B cell (primary cell): ENCODE data around the gene CEACAM16.

Experiments
- EZH2 ChIP-seq: IDR thresholded peaks from 2 replicates; pipeline ENCODE4 v1.6.1; 2012; ENCODE audit warnings: borderline replicate concordance, low read depth, mild to moderate bottlenecking, moderate library complexity, low read length; ENCODE audit not compliant: insufficient read depth, poor library complexity, severe bottlenecking
- TF ChIP-seq, protein P1 (sequence below): fragments of 200-600 bp; IDR thresholded peaks from one replicate; pipeline ENCODE4 v1.8.0; 2022; ENCODE audit warnings: antibody characterized with exemption, mild to moderate bottlenecking

DNA sequence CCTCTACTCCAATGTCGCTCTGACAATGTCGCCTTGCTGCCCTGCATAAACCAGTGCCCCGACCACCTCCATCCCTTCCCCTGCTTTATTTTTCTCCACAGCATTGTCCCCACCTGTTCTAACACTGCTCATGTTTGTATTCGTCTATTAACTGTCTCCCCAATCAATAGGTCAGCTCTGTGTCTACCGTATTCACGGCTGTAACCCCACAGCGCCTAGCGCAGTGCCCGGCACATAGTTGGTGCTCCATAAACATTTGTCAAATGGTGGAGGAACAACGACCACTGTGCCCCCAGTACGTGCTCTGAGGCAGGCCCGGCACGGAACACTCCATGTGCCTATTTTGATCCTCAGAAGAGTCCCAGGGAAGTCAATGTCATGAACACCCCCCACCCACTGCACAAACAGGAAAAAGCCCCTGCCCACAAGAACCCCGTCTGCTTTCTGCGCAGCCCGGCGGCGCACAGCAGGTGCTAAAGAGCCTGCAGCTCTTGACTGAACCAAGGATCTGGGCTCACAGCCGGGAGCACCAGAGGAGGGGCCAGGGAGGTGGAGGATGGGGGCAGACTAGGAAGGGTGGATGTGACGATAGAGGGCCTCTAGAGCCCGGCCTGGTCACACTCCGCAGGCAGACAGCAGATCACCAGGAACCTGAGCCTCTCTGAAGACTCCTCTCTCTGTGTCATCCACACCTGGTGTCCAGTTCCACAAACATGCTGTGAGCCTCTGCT lies 1.8 kb upstream of the CEACAM16 start:
- TF ChIP-seq, protein P1, sequence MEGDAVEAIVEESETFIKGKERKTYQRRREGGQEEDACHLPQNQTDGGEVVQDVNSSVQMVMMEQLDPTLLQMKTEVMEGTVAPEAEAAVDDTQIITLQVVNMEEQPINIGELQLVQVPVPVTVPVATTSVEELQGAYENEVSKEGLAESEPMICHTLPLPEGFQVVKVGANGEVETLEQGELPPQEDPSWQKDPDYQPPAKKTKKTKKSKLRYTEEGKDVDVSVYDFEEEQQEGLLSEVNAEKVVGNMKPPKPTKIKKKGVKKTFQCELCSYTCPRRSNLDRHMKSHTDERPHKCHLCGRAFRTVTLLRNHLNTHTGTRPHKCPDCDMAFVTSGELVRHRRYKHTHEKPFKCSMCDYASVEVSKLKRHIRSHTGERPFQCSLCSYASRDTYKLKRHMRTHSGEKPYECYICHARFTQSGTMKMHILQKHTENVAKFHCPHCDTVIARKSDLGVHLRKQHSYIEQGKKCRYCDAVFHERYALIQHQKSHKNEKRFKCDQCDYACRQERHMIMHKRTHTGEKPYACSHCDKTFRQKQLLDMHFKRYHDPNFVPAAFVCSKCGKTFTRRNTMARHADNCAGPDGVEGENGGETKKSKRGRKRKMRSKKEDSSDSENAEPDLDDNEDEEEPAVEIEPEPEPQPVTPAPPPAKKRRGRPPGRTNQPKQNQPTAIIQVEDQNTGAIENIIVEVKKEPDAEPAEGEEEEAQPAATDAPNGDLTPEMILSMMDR = no peak
- TF ChIP-seq EZH2 = no peak
